Measurements from ENCODE around the gene BOD1. TPM values are rescaled to one million over a fixed set of nuclear protein-coding genes. Genes with fewer than 3 reads are reported as not detected.
"Not testable (repeated sequence)": the region's sequence is repeated elsewhere in the genome, so short reads cannot be mapped to it uniquely, and the experiment has no call there.

BOD1 gene
- total RNA-seq, 1 donor = 74.3 TPM

GRCh38 chr5:173592050-173592669 is 24.3 kb downstream of the BOD1 start:
- peak; percentile 54 for TF ChIP-seq CTCF (IDR thresholded peaks at IDR 0.05; ENCODE audit: insufficient read depth, low read depth, low read length)
- no peak overlapping the region for H3K4me3 ChIP-seq (ENCODE audit: low read depth, low read length)
- no peak for DNase-seq (ENCODE audit: low read depth)

GRCh38 chr5:173591056-173591514 is 25.4 kb downstream of the BOD1 start:
- DNase-seq (ENCODE audit: low read depth) = no peak
- no peak overlapping the region for H3K4me3 ChIP-seq (ENCODE audit: low read depth, low read length)
- TF ChIP-seq CTCF (IDR thresholded peaks at IDR 0.05; ENCODE audit: insufficient read depth, low read depth, low read length) = no peak

GRCh38 chr5:173590436-173591055 is 25.9 kb downstream of the BOD1 start:
- DNase-seq (ENCODE audit: low read depth) = no peak
- no peak for TF ChIP-seq CTCF (IDR thresholded peaks at IDR 0.05; ENCODE audit: insufficient read depth, low read depth, low read length)
- no peak overlapping the region for H3K4me3 ChIP-seq (ENCODE audit: low read depth, low read length)

GRCh38 chr5:173586133-173586532 is 30.3 kb downstream of the BOD1 start:
- H3K4me3 ChIP-seq (ENCODE audit: low read depth, low read length); DNase-seq (ENCODE audit: low read depth): not testable (repeated sequence)

GRCh38 chr5:173583346-173583745 is 33.1 kb downstream of the BOD1 start:
- DNase-seq (ENCODE audit: low read depth) = peak; percentile 9
- no peak overlapping the region for H3K4me3 ChIP-seq (ENCODE audit: low read depth, low read length)
- no peak for TF ChIP-seq CTCF (IDR thresholded peaks at IDR 0.05; ENCODE audit: insufficient read depth, low read depth, low read length)

- no peak overlapping the region for H3K4me3 ChIP-seq (ENCODE audit: low read depth, low read length)
- TF ChIP-seq CTCF (IDR thresholded peaks at IDR 0.05; ENCODE audit: insufficient read depth, low read depth, low read length) = no peak
- peak; percentile 65 for DNase-seq (ENCODE audit: low read depth)
These were observed 34.0 kb downstream of the BOD1 start for GRCh38 chr5:173582216-173583111.

Measured in fibroblast of villous mesenchyme (primary cell).